Aorta (tissue), 5 donors: ENCODE results near the gene FCHSD2. TPM values are rescaled to one million over a fixed set of nuclear protein-coding genes. Genes with fewer than 3 reads are reported as not detected.
"Not testable (repeated sequence)": the region's sequence is repeated elsewhere in the genome, so short reads cannot be mapped to it uniquely, and the experiment has no call there.

Experiments used
- ATAC-seq: fragments of 200-7000 bp; cut with Tn5 transposase; one replicate; pipeline ENCODE4 v1.9.1; 2022; ENCODE audit warnings: moderate library complexity; ENCODE audit not compliant: low FRiP score
- DNase-seq, 2 donors: peaks; one replicate each; pipeline ENCODE4 v3.0.0-alpha.2; 2020
- H3K27ac ChIP-seq, 2 donors: one replicate each; pipeline ENCODE4 v1.5.1; 2013; ENCODE audit warnings: low read length in 2 of 2, mild to moderate bottlenecking in 2 of 2, moderate library complexity in 2 of 2, control low read depth in 1 of 2, inconsistent platforms in 1 of 2, low read depth in 1 of 2
- H3K27me3 ChIP-seq, 2 donors: one replicate each; pipeline ENCODE4 v1.6.1; 2013; ENCODE audit warnings: control low read depth in 1 of 2, low read length in 1 of 2, mild to moderate bottlenecking in 1 of 2, moderate library complexity in 1 of 2; ENCODE audit not compliant: insufficient read depth in 2 of 2, control insufficient read depth in 1 of 2
- H3K36me3 ChIP-seq, 2 donors: one replicate each; pipeline ENCODE4 v1.6.1; 2013; ENCODE audit warnings: control low read depth in 1 of 2, low read length in 1 of 2, mild to moderate bottlenecking in 1 of 2; ENCODE audit not compliant: insufficient read depth in 2 of 2, control insufficient read depth in 1 of 2
- H3K4me1 ChIP-seq, 2 donors: one replicate each; pipeline ENCODE4 v1.6.1; 2013; ENCODE audit warnings: low read length in 2 of 2, control low read depth in 1 of 2, mild to moderate bottlenecking in 1 of 2, moderate library complexity in 1 of 2; ENCODE audit not compliant: insufficient read depth in 2 of 2, control insufficient read depth in 1 of 2
- H3K4me3 ChIP-seq, 2 donors: one replicate each; pipeline ENCODE4 v1.5.1; 2013; ENCODE audit warnings: low read length in 2 of 2, control low read depth in 1 of 2, mild to moderate bottlenecking in 1 of 2
- H3K9me3 ChIP-seq: one replicate; pipeline ENCODE4 v1.6.1; 2013; ENCODE audit warnings: mild to moderate bottlenecking, low read length; ENCODE audit not compliant: control insufficient read depth
- WGBS, 2 donors: extraction: QIAGEN DNeasy Blood & Tissue Kit; methylation state at CpG; one replicate each; pipeline ENCODE4 v1.1.7; 2013; 5-methylcytosine and 5-hydroxymethylcytosine counted together
- intact Hi-C, 2 donors: fragments of 100-400 bp; cut with DNase I; formaldehyde crosslinking; loops; one replicate each; pipeline versions ENCODE4 v1.14.2 to v1.15.0; 2022
- polyA plus RNA-seq, 2 donors: library from polyadenylated mRNA; stranded (reverse); fragments of 200-250 nt; gene quantifications; one replicate each; pipeline ENCODE4 v1.2.3, GENCODE V29; 2013
- total RNA-seq, 2 donors: library from RNA; stranded (reverse); fragmentation: NEBNext Ultra II Directional; extraction: Animal tissue kit (Norgen Biotek cat#: 25700); gene quantifications; one replicate each; pipeline ENCODE4 v1.2.1, GENCODE V29; 2021
- donor health status: healthy with polysubstance abuse.
- donor health status: Bipolar disorder and iron deficiency.
- donor health status: DM: no; HTN: no; CAD: no.
- donor health status: DM: no; HTN: no; CAD: no.
- donor health status: DM: yes; HTN: yes; CAD: no.

The FCHSD2 gene
- total and polyA plus RNA-seq, 4 donors = 34.4 to 107 (median 62.2) TPM

GRCh38 chr11:73085189-73085875, 56.8 kb downstream of the FCHSD2 start:
- 84 to 85% methylated on average over 4 of the region's 4 CpGs for WGBS, 2 donors

GRCh38 chr11:73078631-73079030, 63.5 kb downstream of the FCHSD2 start:
- WGBS, 2 donors = 97 to 98% methylated on average over 9 of the region's 9 CpGs
- intact Hi-C loops = no loop called here
- Histone ChIP-seq H3K27me3 (no peaks in the 10 kb centered on the region), H3K4me3 (no peak overlapping the region), H3K4me1 (no peaks in the 10 kb centered on the region), H3K36me3 (no peaks in the 10 kb centered on the region), H3K9me3 (no peaks in the 10 kb centered on the region), H3K27ac (no peak overlapping the region)
- DNase-seq (no peak), ATAC-seq (no peak)

More at GRCh38 chr11:73085189-73085875, 56.8 kb downstream of the FCHSD2 start:
- no peak for DNase-seq
- no peaks in the 10 kb centered on the region for H3K36me3 ChIP-seq
- no peak overlapping the region for H3K27ac ChIP-seq
- no peaks in the 10 kb centered on the region for H3K9me3 ChIP-seq
- H3K4me3 ChIP-seq = no peak overlapping the region
- peaks cover 1 to 6% of the 10 kb centered on the region in 2 donors for H3K4me1 ChIP-seq
- intact Hi-C loops = no loop called here
- ATAC-seq = no peak
- H3K27me3 ChIP-seq = no peaks in the 10 kb centered on the region

GRCh38 chr11:73077454-73077853, 64.7 kb downstream of the FCHSD2 start:
- intact Hi-C loops = no loop called here
- ATAC-seq (no peak), DNase-seq (no peak)
- Histone ChIP-seq H3K27me3 (no peaks in the 10 kb centered on the region), H3K9me3 (no peaks in the 10 kb centered on the region), H3K27ac (no peak overlapping the region), H3K4me1 (no peaks in the 10 kb centered on the region), H3K36me3 (no peaks in the 10 kb centered on the region), H3K4me3 (no peak overlapping the region)

GRCh38 chr11:73074319-73074718, 67.8 kb downstream of the FCHSD2 start:
- Histone ChIP-seq H3K4me1 (no peaks in the 10 kb centered on the region), H3K27ac (no peak overlapping the region), H3K27me3 (no peaks in the 10 kb centered on the region), H3K4me3 (no peak overlapping the region), H3K36me3 (no peaks in the 10 kb centered on the region), H3K9me3 (no peaks in the 10 kb centered on the region)
- intact Hi-C loops = no loop called here
- WGBS, 2 donors = 82 to 88% methylated on average over 1 of the region's 1 CpG
- ATAC-seq (no peak), DNase-seq (no peak)

- no peaks in the 10 kb centered on the region for H3K9me3 ChIP-seq
- no peaks in the 10 kb centered on the region for H3K4me1 ChIP-seq
- intact Hi-C loops = no loop called here
- DNase-seq = no peak
- peak overlapping the region in 1 of 2 donors; percentile 34 for H3K4me3 ChIP-seq
- H3K36me3 ChIP-seq = no peaks in the 10 kb centered on the region
- no peak overlapping the region for H3K27ac ChIP-seq
- peak; percentile 68 for ATAC-seq
- H3K27me3 ChIP-seq = no peaks in the 10 kb centered on the region
- 3 to 5% methylated on average over 2 of the region's 2 CpGs for WGBS, 2 donors
These were observed 69.1 kb downstream of the FCHSD2 start for GRCh38 chr11:73072935-73073481.

GRCh38 chr11:73070653-73071052, 71.5 kb downstream of the FCHSD2 start:
- H3K36me3 ChIP-seq = no peaks in the 10 kb centered on the region
- H3K9me3 ChIP-seq = no peaks in the 10 kb centered on the region
- intact Hi-C loops = no loop called here
- H3K27ac ChIP-seq = no peak overlapping the region
- DNase-seq (no peak), ATAC-seq (no peak)
- no peaks in the 10 kb centered on the region for H3K4me1 ChIP-seq
- H3K27me3 ChIP-seq = no peaks in the 10 kb centered on the region
- WGBS, 2 donors = 96 to 99% methylated on average over 3 of the region's 3 CpGs
- no peak overlapping the region for H3K4me3 ChIP-seq

- DNase-seq, H3K4me1 ChIP-seq, H3K36me3 ChIP-seq, ATAC-seq, H3K27me3 ChIP-seq, intact Hi-C loops, H3K9me3 ChIP-seq, H3K4me3 ChIP-seq, H3K27ac ChIP-seq: not testable (repeated sequence)
- 85 to 96% methylated on average over 3 of the region's 3 CpGs for WGBS, 2 donors
These were observed 80.2 kb downstream of the FCHSD2 start for GRCh38 chr11:73061857-73062424.

GRCh38 chr11:73061434-73061833, 80.7 kb downstream of the FCHSD2 start:
- H3K36me3 ChIP-seq, H3K27ac ChIP-seq, H3K4me3 ChIP-seq, H3K9me3 ChIP-seq, H3K4me1 ChIP-seq, ATAC-seq, intact Hi-C loops, H3K27me3 ChIP-seq: not testable (repeated sequence)
- 75 to 79% methylated on average over 10 of the region's 10 CpGs for WGBS, 2 donors
- peak in 1 of 2 donors; percentile 57 for DNase-seq

GRCh38 chr11:73059915-73060314, 82.2 kb downstream of the FCHSD2 start:
- intact Hi-C loops = no loop called here
- Histone ChIP-seq H3K36me3 (no peaks in the 10 kb centered on the region), H3K4me3 (no peak overlapping the region), H3K4me1 (peaks cover 2 to 4% of the 10 kb centered on the region in 2 donors), H3K9me3 (no peaks in the 10 kb centered on the region), H3K27me3 (no peaks in the 10 kb centered on the region), H3K27ac (no peak overlapping the region)
- DNase-seq (no peak), ATAC-seq (no peak)
- WGBS, 2 donors = 87 to 89% methylated on average over 1 of the region's 1 CpG
